ENCODE measurements around the gene IFNA2. TPM values are rescaled to one million over a fixed set of nuclear protein-coding genes. Genes with fewer than 3 reads are reported as not detected.
"Not testable (repeated sequence)": the region's sequence is repeated elsewhere in the genome, so short reads cannot be mapped to it uniquely, and the experiment has no call there.

IFNA2 gene
- total and polyA plus RNA-seq, 12 donors: not detected

DNA sequence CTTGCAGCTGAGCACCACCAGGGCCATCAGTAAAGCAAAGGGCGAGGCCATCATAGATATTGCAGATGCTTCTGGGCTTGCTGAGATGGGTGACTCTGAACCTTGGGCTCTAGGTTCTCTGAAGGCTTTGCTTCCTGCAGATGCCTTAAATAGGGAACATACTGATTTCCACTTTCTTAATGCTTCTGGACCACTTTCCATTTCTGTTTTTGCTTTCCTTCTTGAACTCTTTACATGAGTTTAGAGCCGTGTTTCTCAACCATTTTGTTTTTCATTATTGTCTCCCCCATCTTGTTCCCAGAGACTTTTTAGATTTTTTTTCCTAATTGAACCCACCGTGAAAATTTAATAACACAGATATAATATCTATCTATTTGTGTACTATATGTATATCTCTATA, 17.2 kb downstream of the IFNA2 start, which contains the start of gene IFNA13:
IFNA13 (minus strand) TSS at position 101 of the 400 bp plus-strand sequence; CDS start at position 54, 47 bp downstream.
- 71 to 91% (median 83%) methylated on average over 3 of the region's 3 CpGs for WGBS, 4 donors
- Histone ChIP-seq H3K36me3 (replicated peaks in 1 of 2) (no peaks in the 10 kb centered on the region), H3K27me3 (no peaks in the 10 kb centered on the region), H3K27ac (no peak within 1 kb of the TSS), H3K9me3 (replicated peaks in 1 of 3) (no peaks in the 10 kb centered on the region), H3K4me1 (replicated peaks in 1 of 2) (no peaks in the 10 kb centered on the region), H3K4me3 (no peak within 1 kb of the TSS)
- intact Hi-C loops (cut with DNase I): no loop called here
- no peak for DNase-seq
- TF ChIP-seq, protein P1, sequence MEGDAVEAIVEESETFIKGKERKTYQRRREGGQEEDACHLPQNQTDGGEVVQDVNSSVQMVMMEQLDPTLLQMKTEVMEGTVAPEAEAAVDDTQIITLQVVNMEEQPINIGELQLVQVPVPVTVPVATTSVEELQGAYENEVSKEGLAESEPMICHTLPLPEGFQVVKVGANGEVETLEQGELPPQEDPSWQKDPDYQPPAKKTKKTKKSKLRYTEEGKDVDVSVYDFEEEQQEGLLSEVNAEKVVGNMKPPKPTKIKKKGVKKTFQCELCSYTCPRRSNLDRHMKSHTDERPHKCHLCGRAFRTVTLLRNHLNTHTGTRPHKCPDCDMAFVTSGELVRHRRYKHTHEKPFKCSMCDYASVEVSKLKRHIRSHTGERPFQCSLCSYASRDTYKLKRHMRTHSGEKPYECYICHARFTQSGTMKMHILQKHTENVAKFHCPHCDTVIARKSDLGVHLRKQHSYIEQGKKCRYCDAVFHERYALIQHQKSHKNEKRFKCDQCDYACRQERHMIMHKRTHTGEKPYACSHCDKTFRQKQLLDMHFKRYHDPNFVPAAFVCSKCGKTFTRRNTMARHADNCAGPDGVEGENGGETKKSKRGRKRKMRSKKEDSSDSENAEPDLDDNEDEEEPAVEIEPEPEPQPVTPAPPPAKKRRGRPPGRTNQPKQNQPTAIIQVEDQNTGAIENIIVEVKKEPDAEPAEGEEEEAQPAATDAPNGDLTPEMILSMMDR (IDR thresholded peaks at IDR 0.05): no peak
- TF ChIP-seq POLR2A (IDR thresholded peaks at IDR 0.05): no peak

GRCh38 chr9:21367169-21367568, 18.0 kb downstream of the IFNA2 start:
- WGBS, 4 donors: 86 to 96% (median 90%) methylated on average over 1 of the region's 2 CpGs

DNA sequence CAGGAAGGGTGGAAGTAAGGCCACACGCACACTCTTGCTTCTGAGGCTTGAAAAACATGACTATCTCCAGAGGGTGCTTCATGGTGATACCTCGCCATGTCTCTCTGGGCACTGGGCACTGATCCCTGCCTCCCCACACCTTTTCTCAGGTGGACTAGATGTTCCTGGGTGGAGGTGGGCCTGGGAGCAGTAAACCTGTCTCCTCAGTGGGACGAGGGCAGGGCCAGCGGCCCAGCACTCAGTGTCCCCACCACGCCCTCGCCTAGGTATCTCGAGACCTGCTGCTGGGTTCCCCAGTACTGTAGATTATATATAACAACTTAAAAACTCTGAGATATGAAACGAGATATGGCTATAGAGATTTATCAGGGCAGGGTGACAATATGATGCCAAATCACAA, 22.9 kb downstream of the IFNA2 start:
- Histone ChIP-seq H3K27ac (no peak overlapping the region), H3K4me1 (replicated peaks in 1 of 2) (no peaks in the 10 kb centered on the region), H3K9me3 (replicated peaks in 1 of 3) (no peaks in the 10 kb centered on the region), H3K4me3 (no peak overlapping the region), H3K36me3 (replicated peaks in 1 of 2) (no peaks in the 10 kb centered on the region), H3K27me3 (no peaks in the 10 kb centered on the region)
- intact Hi-C loops (cut with DNase I): no loop called here
- DNase-seq: no peak
- TF ChIP-seq POLR2A (IDR thresholded peaks at IDR 0.05): no peak
- TF ChIP-seq, protein P1 (IDR thresholded peaks at IDR 0.05): no peak
- 65 to 88% (median 84%) methylated on average over 6 to 8 of the region's 8 CpGs for WGBS, 4 donors

More at GRCh38 chr9:21367169-21367568, 18.0 kb downstream of the IFNA2 start:
- H3K36me3 ChIP-seq (replicated peaks in 1 of 2); H3K27ac ChIP-seq; H3K4me1 ChIP-seq (replicated peaks in 1 of 2); H3K27me3 ChIP-seq; DNase-seq; H3K9me3 ChIP-seq (replicated peaks in 1 of 3); intact Hi-C loops (cut with DNase I); H3K4me3 ChIP-seq: not testable (repeated sequence)

DNA sequence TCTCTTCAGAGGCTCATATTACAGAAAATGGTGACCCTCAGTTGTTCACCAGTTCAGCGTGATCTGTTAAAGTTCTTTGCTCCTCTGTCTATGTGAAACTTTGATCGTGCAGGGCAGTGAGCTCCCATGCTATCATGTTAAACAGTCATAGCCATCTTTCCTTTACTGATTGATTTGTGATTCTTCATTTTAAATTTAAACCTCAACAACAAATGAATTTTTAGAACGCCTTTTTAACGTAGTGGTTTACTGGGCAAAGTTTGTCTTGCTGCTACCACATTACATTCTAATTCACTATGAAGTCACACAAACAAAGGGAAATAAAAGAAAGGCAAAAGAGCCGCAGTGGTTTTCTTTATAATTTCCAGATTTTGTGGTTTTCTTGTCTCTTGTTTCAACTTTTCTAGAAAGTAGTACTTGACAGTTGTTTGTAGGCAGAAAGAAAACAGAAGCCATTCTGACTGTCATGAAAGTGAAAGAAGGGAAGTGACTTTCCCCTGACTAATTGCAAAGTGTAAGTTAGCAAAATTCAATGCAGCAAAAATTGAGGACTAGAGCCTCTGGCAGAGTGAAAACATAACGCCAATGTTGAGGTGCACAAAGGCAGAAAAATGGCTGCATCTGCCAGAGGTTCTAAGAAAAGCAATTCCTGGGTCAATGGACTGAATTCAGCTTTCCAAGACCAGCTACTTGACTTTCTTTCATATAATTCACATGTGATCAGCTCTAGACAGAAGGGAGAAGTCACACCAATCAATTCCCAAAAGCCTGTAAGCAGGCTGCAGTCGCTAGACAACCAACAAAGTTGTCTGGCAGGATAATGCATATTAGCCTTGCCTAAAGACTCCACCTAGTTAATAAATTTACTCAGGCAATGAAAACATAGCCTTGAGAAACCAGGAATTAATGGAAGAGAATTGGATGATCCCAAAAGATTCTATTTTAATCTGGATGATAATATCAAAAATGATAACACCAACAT, 27.4 kb downstream of the IFNA2 start:
- TF ChIP-seq POLR2A (IDR thresholded peaks at IDR 0.05): no peak
- TF ChIP-seq, protein P1 (IDR thresholded peaks at IDR 0.05): no peak
- no peaks in the 10 kb centered on the region for H3K4me1 ChIP-seq (replicated peaks in 1 of 2)
- no peaks in the 10 kb centered on the region for H3K36me3 ChIP-seq (replicated peaks in 1 of 2)
- H3K4me3 ChIP-seq: no peak overlapping the region
- intact Hi-C loops (cut with DNase I): no loop called here
- no peak overlapping the region for H3K27ac ChIP-seq
- 62 to 68% (median 64%) methylated on average over 7 of the region's 7 CpGs for WGBS, 4 donors
- H3K9me3 ChIP-seq (replicated peaks in 1 of 3): no peaks in the 10 kb centered on the region
- H3K27me3 ChIP-seq: peaks cover 2% of the 10 kb centered on the region
- no peak for DNase-seq
